Retinal pigment epithelial cell (primary cell): ENCODE data around the gene SPIRE2.
A peak's percentile ranks its signal among the peaks of the same experiment; 100 is the strongest.
"Not testable (repeated sequence)": the region's sequence is repeated elsewhere in the genome, so short reads cannot be mapped to it uniquely, and the experiment has no call there.

Source experiments
- DNase-seq: peaks from one replicate; pipeline ENCODE4 v3.0.0-alpha.2; 2010; ENCODE audit warnings: low read depth
- H3K4me3 ChIP-seq: 2 replicates; pipeline ENCODE4 v1.5.1; 2011; ENCODE audit warnings: mild to moderate bottlenecking, low read length, control low read depth, moderate library complexity
- TF ChIP-seq, protein P1 (sequence below): conservative IDR thresholded peaks from 2 replicates; pipeline ENCODE4 v1.5.1; 2011; ENCODE audit warnings: low read depth, low read length, control low read depth, inconsistent platforms

The SPIRE2 gene

DNA sequence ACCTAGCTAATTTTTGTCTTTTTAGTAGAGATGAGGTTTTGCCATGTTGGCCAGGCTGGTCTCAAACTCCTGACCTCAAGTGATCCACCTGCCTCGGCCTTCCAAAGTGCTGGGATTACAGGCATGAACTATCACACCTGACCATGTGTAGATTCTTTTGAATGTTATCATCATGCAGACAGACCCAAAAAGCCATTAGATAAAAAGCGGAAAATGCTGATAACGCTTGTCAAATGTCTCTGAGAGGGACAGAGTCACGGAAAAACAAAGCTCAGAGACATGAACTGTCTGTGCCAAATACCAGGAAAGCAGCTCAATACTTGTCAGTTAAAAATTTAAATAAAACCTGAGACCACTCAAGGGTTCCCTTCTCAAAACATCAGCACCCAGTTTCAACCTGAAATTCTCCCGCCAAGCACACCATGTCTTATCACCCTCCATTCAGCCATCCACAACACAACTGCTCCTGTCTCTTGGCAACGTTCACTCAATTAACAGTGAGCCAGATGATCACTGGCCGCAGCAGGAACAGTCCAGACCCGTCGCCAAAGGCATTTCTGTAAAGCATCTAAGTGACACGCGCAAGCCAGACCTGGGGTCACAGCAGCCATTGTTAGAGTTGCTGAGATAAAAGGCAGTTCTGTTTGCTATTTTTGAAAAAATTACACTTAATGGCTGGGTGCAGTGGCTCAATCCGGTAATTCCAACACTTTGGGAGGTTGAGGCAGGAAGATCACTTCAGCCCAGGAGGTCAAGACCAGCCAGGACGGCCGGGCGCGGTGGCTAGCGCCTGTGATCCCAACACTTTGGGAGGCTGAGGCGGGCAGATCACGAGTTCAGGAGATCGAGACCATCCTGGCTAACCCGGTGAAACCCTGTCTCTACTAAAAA is 41.6 kb upstream of the SPIRE2 start:
- TF ChIP-seq, protein P1, sequence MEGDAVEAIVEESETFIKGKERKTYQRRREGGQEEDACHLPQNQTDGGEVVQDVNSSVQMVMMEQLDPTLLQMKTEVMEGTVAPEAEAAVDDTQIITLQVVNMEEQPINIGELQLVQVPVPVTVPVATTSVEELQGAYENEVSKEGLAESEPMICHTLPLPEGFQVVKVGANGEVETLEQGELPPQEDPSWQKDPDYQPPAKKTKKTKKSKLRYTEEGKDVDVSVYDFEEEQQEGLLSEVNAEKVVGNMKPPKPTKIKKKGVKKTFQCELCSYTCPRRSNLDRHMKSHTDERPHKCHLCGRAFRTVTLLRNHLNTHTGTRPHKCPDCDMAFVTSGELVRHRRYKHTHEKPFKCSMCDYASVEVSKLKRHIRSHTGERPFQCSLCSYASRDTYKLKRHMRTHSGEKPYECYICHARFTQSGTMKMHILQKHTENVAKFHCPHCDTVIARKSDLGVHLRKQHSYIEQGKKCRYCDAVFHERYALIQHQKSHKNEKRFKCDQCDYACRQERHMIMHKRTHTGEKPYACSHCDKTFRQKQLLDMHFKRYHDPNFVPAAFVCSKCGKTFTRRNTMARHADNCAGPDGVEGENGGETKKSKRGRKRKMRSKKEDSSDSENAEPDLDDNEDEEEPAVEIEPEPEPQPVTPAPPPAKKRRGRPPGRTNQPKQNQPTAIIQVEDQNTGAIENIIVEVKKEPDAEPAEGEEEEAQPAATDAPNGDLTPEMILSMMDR: no peak
- DNase-seq: no peak
- no peak overlapping the region for H3K4me3 ChIP-seq

DNA sequence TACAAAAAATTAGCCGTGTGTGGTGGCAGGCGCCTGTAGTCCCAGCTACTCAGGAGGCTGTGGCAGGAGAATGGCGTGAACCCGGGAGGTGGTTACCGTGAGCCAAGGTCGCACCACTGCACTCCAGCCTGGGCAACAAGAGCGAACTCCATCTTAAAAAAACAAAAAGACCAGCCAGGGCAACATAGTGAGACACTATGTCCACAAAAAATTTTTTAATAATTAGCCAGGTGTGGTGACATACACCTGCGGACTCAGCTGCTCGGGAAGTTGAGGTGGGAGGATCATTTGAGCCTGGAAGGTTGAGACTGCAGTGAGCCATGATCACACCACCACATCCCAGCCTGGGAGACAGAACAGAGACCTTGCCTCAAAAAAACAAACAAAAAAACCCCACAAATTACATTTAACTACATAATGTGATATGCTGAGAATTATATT is 40.9 kb upstream of the SPIRE2 start:
- no peak overlapping the region for H3K4me3 ChIP-seq
- DNase-seq: no peak
- TF ChIP-seq, protein P1: no peak

DNA sequence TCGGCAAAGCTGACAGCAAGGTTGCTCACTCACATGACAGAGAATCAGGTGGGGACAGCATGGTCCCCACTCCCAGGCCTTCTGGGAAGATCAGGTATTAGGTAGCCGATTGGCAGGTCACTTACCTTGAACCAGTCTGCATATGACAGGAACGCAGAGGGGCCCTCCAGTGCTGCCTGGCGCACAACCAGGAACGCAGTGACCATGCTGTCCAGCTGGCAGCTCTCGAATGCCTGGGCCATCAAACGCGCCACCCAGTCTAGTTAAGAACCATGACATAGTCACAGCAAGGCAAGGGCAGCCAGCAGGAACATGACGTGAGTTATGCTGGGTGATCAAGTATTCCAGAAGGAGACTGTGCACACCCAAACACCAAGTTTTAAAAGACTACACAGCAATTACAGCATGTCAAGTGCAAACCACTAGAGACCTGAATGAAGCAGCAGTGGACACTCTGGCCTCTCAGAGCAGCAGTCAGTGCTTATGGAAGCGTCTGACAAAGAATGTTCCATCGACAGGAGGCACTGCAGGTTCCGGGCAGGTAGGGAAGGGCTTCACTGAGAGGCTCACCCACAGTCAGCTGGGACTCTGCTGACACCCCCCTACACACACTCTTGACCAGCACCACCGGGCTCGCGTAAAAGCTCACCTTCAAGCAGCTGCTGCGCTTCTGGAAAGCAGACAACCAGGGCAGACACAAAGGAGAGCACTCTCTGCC is 36.8 kb upstream of the SPIRE2 start:
- H3K4me3 ChIP-seq: no peak overlapping the region
- no peak for DNase-seq
- TF ChIP-seq, protein P1: no peak

DNA sequence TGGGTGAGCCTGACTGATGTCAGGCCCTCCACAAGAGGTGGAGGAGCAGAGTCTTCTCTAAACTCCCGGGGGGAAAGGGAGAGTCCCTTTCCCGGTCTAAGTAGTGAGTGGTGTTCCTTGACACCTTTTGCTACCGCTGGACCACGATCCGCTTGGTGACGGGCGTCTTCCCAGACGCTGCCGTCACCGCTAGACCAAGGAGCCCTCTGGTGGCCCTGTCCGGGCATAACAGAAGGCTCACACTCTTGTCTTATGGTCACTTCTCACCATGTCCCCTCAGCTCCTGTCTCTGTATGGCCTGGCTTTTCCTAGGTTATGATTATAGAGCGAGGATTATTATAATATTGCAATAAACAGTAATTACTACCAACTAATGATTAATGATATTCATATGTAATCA is 35.2 kb upstream of the SPIRE2 start:
- H3K4me3 ChIP-seq, DNase-seq: not testable (repeated sequence)
- TF ChIP-seq, protein P1: peak; percentile 63

DNA sequence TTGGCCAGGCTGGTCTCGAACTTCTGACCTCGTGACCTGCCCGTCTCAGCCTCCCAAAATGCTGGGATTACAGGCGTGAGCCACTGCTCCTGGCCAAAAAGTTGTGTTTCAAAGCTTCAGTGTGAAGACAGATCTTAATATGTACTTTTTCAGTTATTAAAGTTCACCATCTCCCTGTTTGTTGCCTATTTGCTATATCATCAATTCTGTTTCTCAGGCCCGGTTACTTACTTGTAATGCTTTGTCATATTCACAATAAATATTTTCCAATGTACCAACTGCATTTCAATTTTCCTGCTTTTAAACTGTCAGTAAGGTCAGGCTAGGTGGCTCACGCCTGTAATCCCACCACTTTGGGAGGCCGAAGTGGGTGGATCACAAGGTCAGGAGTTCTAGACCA is 34.3 kb upstream of the SPIRE2 start:
- TF ChIP-seq, protein P1: no peak
- no peak overlapping the region for H3K4me3 ChIP-seq
- no peak for DNase-seq

DNA sequence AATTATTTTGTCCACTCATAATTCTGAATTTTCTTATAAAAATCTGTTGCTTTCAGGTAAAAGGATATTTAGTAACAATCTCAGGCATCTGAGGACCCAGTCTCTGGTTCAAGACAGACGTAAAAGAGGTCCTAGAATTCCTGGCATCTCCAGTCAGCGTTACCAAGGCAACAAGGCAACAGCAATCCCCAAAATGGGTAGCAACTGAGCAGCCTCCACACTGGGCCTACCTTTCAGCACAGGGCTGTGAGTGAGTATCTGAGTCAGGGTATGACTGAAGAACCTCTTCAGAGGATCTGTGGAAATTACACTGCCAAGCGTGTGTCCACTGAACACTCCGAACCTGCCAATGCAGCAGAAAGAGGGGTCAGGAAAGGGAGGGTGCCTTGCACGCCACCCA is 32.6 kb upstream of the SPIRE2 start:
- TF ChIP-seq, protein P1: no peak
- no peak for DNase-seq
- H3K4me3 ChIP-seq: no peak overlapping the region
